Kidney epithelial cell (primary cell): Measurements from ENCODE around the gene SLC35D3. TPM values are rescaled to one million over a fixed set of nuclear protein-coding genes. Genes with fewer than 3 reads are reported as not detected.

ENCODE experiments used
- DNase-seq: peaks from one replicate; pipeline ENCODE4 v3.0.0-alpha.2; 2010; ENCODE audit warnings: low read depth
- H3K27me3 ChIP-seq: 2 replicates; pipeline ENCODE4 v1.6.0; 2011; ENCODE audit warnings: low read length; ENCODE audit not compliant: control insufficient read depth, insufficient read depth
- H3K36me3 ChIP-seq: 2 replicates; pipeline ENCODE4 v1.5.1; 2011; ENCODE audit warnings: low read length; ENCODE audit not compliant: control insufficient read depth, insufficient read depth
- H3K4me3 ChIP-seq: 2 replicates; pipeline ENCODE4 v1.5.1; 2011; ENCODE audit warnings: low read depth, mild to moderate bottlenecking, control low read depth, low read length
- total RNA-seq: library from RNA; depleted of rRNA; stranded (reverse); fragments of >200 nt; gene quantifications from 2 replicates; pipeline ENCODE4 v1.2.3, GENCODE V29; 2015
- TF ChIP-seq, protein P1 (sequence below): IDR thresholded peaks from 2 replicates; pipeline ENCODE4 v1.5.1; 2011; ENCODE audit warnings: mild to moderate bottlenecking, moderate library complexity, low read length, control low read depth, inconsistent platforms; ENCODE audit not compliant: insufficient read depth, poor library complexity, severe bottlenecking

The SLC35D3 gene
- total RNA-seq, 1 donor from 2014 or later: not detected

DNA sequence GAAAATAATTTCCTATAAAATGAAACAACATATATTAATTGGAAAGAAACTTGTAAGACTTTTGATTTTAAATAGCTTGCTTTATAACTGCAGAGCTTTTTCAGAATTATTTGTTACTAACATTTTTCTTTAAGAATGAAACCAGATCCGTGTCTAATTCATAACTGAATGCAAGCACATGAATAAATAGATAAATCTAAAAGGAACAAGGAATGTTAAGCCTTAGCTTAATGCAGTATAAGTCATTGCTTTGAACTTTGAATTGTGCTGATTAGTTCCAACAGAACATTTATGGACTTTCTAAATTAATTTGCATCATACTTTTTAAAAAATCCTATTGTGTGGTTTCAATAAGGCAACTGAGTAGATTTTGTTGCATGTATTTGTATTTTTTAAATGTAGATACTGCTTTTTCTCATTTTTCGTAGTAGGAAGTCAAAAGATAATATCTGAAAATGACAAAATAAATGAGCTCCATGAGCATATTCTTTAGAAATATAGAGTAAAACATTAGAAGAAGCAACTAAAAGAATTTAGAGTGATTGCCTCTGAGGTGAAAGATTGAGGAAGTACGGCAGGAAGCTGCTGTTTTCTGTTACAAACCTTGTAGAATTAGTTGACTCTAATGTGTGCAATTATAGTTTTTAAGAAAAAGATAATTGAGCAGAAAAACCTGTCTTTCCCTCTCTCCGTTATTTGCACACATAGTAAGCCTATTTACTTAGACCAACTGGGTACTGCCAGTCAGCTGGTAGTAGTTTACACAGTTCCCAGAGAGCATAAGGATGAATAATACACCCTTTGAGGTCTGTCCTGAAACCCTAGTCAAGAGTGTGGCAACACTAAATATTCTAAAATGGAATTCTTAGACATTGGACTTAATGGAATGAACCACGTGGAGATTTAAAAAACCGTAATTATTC lies 32.6 kb upstream of the SLC35D3 start:
- no peak for DNase-seq
- Histone ChIP-seq H3K27me3 (no peaks in the 10 kb centered on the region), H3K4me3 (no peak overlapping the region), H3K36me3 (no peaks in the 10 kb centered on the region)
- TF ChIP-seq, protein P1, sequence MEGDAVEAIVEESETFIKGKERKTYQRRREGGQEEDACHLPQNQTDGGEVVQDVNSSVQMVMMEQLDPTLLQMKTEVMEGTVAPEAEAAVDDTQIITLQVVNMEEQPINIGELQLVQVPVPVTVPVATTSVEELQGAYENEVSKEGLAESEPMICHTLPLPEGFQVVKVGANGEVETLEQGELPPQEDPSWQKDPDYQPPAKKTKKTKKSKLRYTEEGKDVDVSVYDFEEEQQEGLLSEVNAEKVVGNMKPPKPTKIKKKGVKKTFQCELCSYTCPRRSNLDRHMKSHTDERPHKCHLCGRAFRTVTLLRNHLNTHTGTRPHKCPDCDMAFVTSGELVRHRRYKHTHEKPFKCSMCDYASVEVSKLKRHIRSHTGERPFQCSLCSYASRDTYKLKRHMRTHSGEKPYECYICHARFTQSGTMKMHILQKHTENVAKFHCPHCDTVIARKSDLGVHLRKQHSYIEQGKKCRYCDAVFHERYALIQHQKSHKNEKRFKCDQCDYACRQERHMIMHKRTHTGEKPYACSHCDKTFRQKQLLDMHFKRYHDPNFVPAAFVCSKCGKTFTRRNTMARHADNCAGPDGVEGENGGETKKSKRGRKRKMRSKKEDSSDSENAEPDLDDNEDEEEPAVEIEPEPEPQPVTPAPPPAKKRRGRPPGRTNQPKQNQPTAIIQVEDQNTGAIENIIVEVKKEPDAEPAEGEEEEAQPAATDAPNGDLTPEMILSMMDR: no peak

DNA sequence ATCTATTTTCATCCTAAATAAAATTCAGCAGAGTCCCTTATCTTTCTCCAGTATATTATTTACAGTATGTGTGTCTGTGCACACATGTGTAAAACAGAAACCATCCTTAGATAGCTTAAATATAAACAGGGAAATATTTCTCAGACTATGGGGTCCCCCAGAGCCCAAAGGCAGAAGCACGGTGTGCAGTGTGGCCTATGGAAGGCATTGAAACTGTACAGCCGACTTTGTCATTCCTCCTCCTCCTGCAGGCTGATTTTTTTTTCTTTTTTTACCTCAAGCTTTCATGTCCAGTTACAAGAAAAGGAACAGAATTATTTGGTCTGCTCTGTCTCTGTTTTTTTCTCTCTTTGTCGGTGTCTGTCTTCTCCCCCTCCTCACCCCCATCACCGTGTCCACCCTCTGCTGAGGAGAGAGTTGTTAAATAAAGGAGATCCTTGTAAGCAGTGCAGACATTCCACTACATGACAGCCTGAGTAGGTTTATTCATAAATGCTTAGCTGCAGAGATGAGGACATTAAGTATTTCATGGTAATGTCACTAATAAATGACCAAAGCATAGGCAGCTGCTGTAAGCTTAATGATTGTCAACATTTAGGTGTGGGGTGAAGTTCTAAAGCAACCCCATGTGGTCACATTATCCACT lies 31.8 kb upstream of the SLC35D3 start:
- H3K36me3 ChIP-seq: no peaks in the 10 kb centered on the region
- no peak overlapping the region for H3K4me3 ChIP-seq
- DNase-seq: no peak
- H3K27me3 ChIP-seq: no peaks in the 10 kb centered on the region
- TF ChIP-seq, protein P1: no peak

DNA sequence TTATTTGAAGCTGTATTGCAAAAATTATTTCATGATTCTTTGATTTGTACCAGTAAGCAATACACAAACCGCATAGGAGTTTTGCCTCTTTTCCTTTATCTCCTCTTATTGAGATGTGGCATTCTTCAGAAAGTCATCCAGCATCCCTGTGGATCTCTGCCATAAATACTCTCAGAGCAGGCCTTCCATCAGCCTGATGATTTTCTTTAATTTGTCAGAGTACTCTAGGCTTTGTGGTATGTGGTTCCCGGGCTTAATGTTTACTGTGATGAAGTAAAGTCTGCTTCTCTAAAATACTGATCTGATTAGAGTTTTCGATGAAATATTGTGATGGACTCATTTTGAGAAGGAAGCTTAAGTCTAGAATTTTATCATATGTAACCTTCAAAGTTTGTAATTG lies 31.1 kb upstream of the SLC35D3 start:
- Histone ChIP-seq H3K36me3 (no peaks in the 10 kb centered on the region), H3K27me3 (no peaks in the 10 kb centered on the region), H3K4me3 (no peak overlapping the region)
- TF ChIP-seq, protein P1: no peak
- no peak for DNase-seq

DNA sequence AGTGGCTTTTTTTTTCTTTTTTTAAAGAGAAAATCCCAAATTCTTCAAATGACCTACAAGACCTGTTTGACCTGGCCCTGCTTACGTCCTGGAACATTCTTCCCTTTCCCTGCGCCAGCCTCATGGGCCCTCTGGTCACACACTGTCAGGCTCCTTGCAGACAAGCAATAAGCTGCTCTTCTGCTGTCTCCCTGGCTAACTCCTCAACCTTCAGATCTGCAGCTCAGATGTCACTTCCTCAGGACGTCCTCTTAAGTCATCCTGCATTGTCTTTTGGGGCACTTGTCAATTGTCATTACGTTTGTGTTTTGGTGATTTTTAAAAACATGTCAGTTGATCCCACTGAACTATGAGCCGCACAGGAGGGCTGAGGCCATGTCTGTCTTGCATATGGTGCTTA lies 28.9 kb upstream of the SLC35D3 start:
- Histone ChIP-seq H3K27me3 (no peaks in the 10 kb centered on the region), H3K4me3 (no peak overlapping the region), H3K36me3 (no peaks in the 10 kb centered on the region)
- DNase-seq: no peak
- TF ChIP-seq, protein P1: no peak

DNA sequence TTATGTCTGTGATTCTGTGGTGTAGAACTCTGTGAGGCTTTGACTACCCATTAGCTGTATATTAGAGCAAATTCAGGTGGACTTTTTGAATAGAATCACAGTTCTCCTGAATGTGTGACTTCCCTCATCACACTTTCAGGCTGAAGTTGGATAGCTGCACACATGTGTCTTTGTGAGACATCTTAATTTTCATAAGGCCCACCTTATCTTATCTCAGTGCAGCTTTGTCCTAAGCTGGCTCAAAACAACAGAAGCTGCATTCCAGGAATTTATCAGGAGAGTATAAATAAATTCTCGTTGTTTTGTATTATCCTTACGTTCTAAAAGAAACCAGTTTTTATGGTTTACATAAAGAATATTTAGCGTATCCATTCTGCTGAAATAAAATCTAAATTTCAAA lies 26.2 kb upstream of the SLC35D3 start:
- H3K4me3 ChIP-seq: no peak overlapping the region
- no peaks in the 10 kb centered on the region for H3K27me3 ChIP-seq
- TF ChIP-seq, protein P1: no peak
- H3K36me3 ChIP-seq: no peaks in the 10 kb centered on the region
- no peak for DNase-seq
